H1 (cell line): ENCODE data around the gene ARHGAP42. TPM values are rescaled to one million over a fixed set of nuclear protein-coding genes. Genes with fewer than 3 reads are reported as not detected.

ENCODE experiments used
- CTCF ChIA-PET: fragments of 300-600 bp; sonication (Branson Sonifier 250); formaldehyde crosslinking; loops from one replicate; lab custom pipeline; 2021; ENCODE audit not compliant: partially characterized antibody; lab: Charles Lee
- POLR2A ChIA-PET: fragments of 300-600 bp; sonication (Branson Sonifier 250); formaldehyde crosslinking; loops from one replicate; lab custom pipeline; 2021; ENCODE audit warnings: inconsistent platforms; ENCODE audit not compliant: partially characterized antibody; lab: Charles Lee
- DNase-seq, 2 experiments: peaks; one replicate each; pipeline versions ENCODE4 v3.0.0 to v3.0.0-alpha.2; 2010 to 2022; ENCODE audit warnings: low spot score in 2 of 2, low read depth in 1 of 2, mixed read lengths in 1 of 2
- FAIRE-seq: peaks from 2 replicates; lab custom pipeline; 2011; peaks lifted over from hg19 to GRCh38; lab: Jason Lieb, UNC
- H2AFZ ChIP-seq: 2 replicates; pipeline ENCODE4 v1.8.1; 2012; ENCODE audit warnings: low read length, inconsistent platforms
- H2AK5ac ChIP-seq: 2 replicates; pipeline ENCODE4 v1.6.1; 2013; ENCODE audit warnings: low read depth, low read length
- H2BK120ac ChIP-seq: replicated peaks from 2 replicates; pipeline ENCODE3; 2013; ENCODE audit warnings: low read depth, low read length, inconsistent platforms
- H2BK12ac ChIP-seq: 2 replicates; pipeline ENCODE4 v1.6.1; 2013; ENCODE audit warnings: low read depth, low read length
- H2BK15ac ChIP-seq: 2 replicates; pipeline ENCODE4 v1.6.1; 2013; ENCODE audit warnings: low read length
- H2BK20ac ChIP-seq: 2 replicates; pipeline ENCODE4 v1.6.1; 2013; ENCODE audit warnings: low read length
- H2BK5ac ChIP-seq: 2 replicates; pipeline ENCODE4 v1.6.1; 2013; ENCODE audit warnings: low read depth, low read length
- H3K14ac ChIP-seq: 2 replicates; pipeline ENCODE4 v1.6.1; 2013; ENCODE audit warnings: inconsistent platforms; ENCODE audit not compliant: insufficient read length
- H3K18ac ChIP-seq: 2 replicates; pipeline ENCODE4 v1.6.1; 2013; ENCODE audit warnings: low read length; ENCODE audit errors: extremely low read depth
- H3K23ac ChIP-seq: 2 replicates; pipeline ENCODE4 v1.6.1; 2013; ENCODE audit warnings: inconsistent platforms; ENCODE audit not compliant: insufficient read length
- H3K23me2 ChIP-seq: 2 replicates; pipeline ENCODE4 v1.6.1; 2013; ENCODE audit warnings: low read depth, low read length
- H3K27ac ChIP-seq: 2 replicates; pipeline ENCODE4 v1.6.1; 2011; ENCODE audit warnings: low read depth, low read length, inconsistent platforms
- H3K27me3 ChIP-seq, 4 experiments: replicated peaks in 1 of 4; 1 replicate in 1 of 4; 2 replicates in 3 of 4; pipeline versions ENCODE4 v1.6.1 to v1.8.1; 2011 to 2013; ENCODE audit warnings: low read length in 3 of 4, mild to moderate bottlenecking in 3 of 4, inconsistent platforms in 2 of 4, mixed read lengths in 2 of 4, moderate library complexity in 1 of 4; ENCODE audit not compliant: control insufficient read depth in 3 of 4, insufficient read depth in 3 of 4; ENCODE audit errors: extremely low read depth in 1 of 4
- H3K36me3 ChIP-seq, 4 experiments: 2 replicates each; pipeline versions ENCODE4 v1.6.1 to v1.8.1; 2011 to 2013; ENCODE audit warnings: mild to moderate bottlenecking in 4 of 4, low read length in 3 of 4, moderate library complexity in 2 of 4, control low read depth in 1 of 4, inconsistent platforms in 1 of 4; ENCODE audit not compliant: insufficient read depth in 4 of 4, control insufficient read depth in 2 of 4
- H3K4ac ChIP-seq: replicated peaks from 2 replicates; pipeline ENCODE3; 2013; ENCODE audit warnings: low read length, low read depth, mixed read lengths, inconsistent platforms; ENCODE audit not compliant: insufficient read length
- H3K4me1 ChIP-seq, 4 experiments: replicated peaks in 1 of 4; 1 replicate in 1 of 4; 2 replicates in 3 of 4; pipeline versions ENCODE4 v1.6.1 to v1.8.1; 2011 to 2013; ENCODE audit warnings: low read length in 3 of 4, inconsistent platforms in 2 of 4, mixed read lengths in 1 of 4; ENCODE audit not compliant: insufficient read depth in 4 of 4, control insufficient read depth in 3 of 4
- H3K4me2 ChIP-seq, 2 experiments: 2 replicates each; pipeline versions ENCODE4 v1.6.1 to v1.8.1; 2011 to 2013; ENCODE audit warnings: low read depth in 2 of 2, low read length in 2 of 2, control low read depth in 1 of 2, inconsistent platforms in 1 of 2, mild to moderate bottlenecking in 1 of 2; ENCODE audit not compliant: insufficient read depth in 1 of 2
- H3K4me3 ChIP-seq, 4 experiments: fragments of 200-600, 300-600 bp in 1 of 4; sonication (generic), shearing (Covaris generic), sonication (Bioruptor Twin) in 1 of 4; 2 replicates each; pipeline versions ENCODE4 v1.5.1 to v1.8.1; 2011 to 2016; ENCODE audit warnings: low read length in 4 of 4, low read depth in 3 of 4, control low read depth in 2 of 4, inconsistent platforms in 2 of 4, mild to moderate bottlenecking in 2 of 4, mixed read lengths in 1 of 4, moderate library complexity in 1 of 4; ENCODE audit not compliant: insufficient read depth in 2 of 4; ENCODE audit errors: extremely low read depth in 1 of 4
- H3K56ac ChIP-seq: replicated peaks from 2 replicates; pipeline ENCODE3; 2013; ENCODE audit warnings: low read depth, mild to moderate bottlenecking, mixed read lengths, low read length, inconsistent platforms; ENCODE audit not compliant: insufficient read length
- H3K79me1 ChIP-seq: 2 replicates; pipeline ENCODE4 v1.6.1; 2013; ENCODE audit warnings: low read depth, low read length, control low read depth
- H3K79me2 ChIP-seq, 2 experiments: 2 replicates each; pipeline versions ENCODE4 v1.6.1 to v1.8.1; 2012 to 2013; ENCODE audit warnings: low read length in 2 of 2, mild to moderate bottlenecking in 2 of 2, inconsistent platforms in 1 of 2; ENCODE audit not compliant: insufficient read depth in 2 of 2, control insufficient read depth in 1 of 2
- H3K9ac ChIP-seq, 4 experiments: replicated peaks in 1 of 4; 1 replicate in 1 of 4; 2 replicates in 3 of 4; pipeline versions ENCODE4 v1.6.1 to v1.8.1; 2011 to 2013; ENCODE audit warnings: low read depth in 3 of 4, low read length in 3 of 4, control low read depth in 2 of 4, mild to moderate bottlenecking in 2 of 4, moderate library complexity in 2 of 4, inconsistent platforms in 1 of 4; ENCODE audit errors: extremely low read depth in 1 of 4
- H3K9me3 ChIP-seq, 2 experiments: 2 replicates each; pipeline versions ENCODE4 v1.6.1 to v1.8.1; 2012 to 2013; ENCODE audit warnings: mild to moderate bottlenecking in 2 of 2, moderate library complexity in 2 of 2, control low read depth in 1 of 2, inconsistent platforms in 1 of 2, low read depth in 1 of 2, low read length in 1 of 2, mixed read lengths in 1 of 2; ENCODE audit not compliant: insufficient read depth in 2 of 2
- H4K20me1 ChIP-seq, 2 experiments: replicated peaks in 1 of 2; 2 replicates each; pipeline versions ENCODE3 to v1.8.1; 2011 to 2013; ENCODE audit warnings: inconsistent platforms in 2 of 2, low read length in 2 of 2, mild to moderate bottlenecking in 1 of 2; ENCODE audit not compliant: insufficient read depth in 2 of 2, control insufficient read depth in 1 of 2
- H4K5ac ChIP-seq: 2 replicates; pipeline ENCODE4 v1.6.1; 2013; ENCODE audit warnings: low read length, low read depth, mixed read lengths, inconsistent platforms; ENCODE audit not compliant: insufficient read length
- H4K8ac ChIP-seq: 2 replicates; pipeline ENCODE4 v1.8.0; 2013; ENCODE audit warnings: mild to moderate bottlenecking, moderate library complexity, low read length, inconsistent platforms; ENCODE audit not compliant: insufficient read depth; ENCODE audit errors: extremely low read depth
- H4K91ac ChIP-seq: replicated peaks from 2 replicates; pipeline ENCODE3; 2013; ENCODE audit warnings: low read length, mixed read lengths, inconsistent platforms; ENCODE audit not compliant: insufficient read length
- ASH2L ChIP-seq: fragments of 200-600, 300-600 bp; sonication (generic); IDR thresholded peaks from one replicate; pipeline ENCODE4 v1.7.1; 2017; ENCODE audit warnings: low read length
- CHD2 ChIP-seq: IDR thresholded peaks from 2 replicates; pipeline ENCODE4 v1.6.1; 2012; ENCODE audit warnings: low read length, improper control_type of control experiment
- CTCF ChIP-seq, 3 experiments: IDR thresholded peaks; 1 replicate in 2 of 3; 2 replicates in 1 of 3; pipeline versions ENCODE4 v1.5.1 to v1.6.1; 2011; ENCODE audit warnings: low read length in 3 of 3, mild to moderate bottlenecking in 3 of 3, inconsistent platforms in 2 of 3, low read depth in 1 of 3, moderate library complexity in 1 of 3; ENCODE audit not compliant: insufficient read depth in 1 of 3; ENCODE audit errors: control extremely low read depth in 1 of 3
- JUN ChIP-seq: IDR thresholded peaks from 2 replicates; pipeline ENCODE4 v1.6.1; 2011; ENCODE audit warnings: low read depth, mild to moderate bottlenecking, improper control_type of control experiment, low read length
- KDM1A ChIP-seq: fragments of 200-600, 300-600 bp; sonication (generic); IDR thresholded peaks from 2 replicates; pipeline ENCODE4 v1.7.1; 2016; ENCODE audit warnings: mild to moderate bottlenecking, low read length, borderline replicate concordance
- NANOG ChIP-seq: IDR thresholded peaks from 2 replicates; pipeline ENCODE4 v1.6.1; 2011; ENCODE audit warnings: low read length, low read depth, mild to moderate bottlenecking, inconsistent platforms; ENCODE audit not compliant: insufficient read depth, poor library complexity, severe bottlenecking
- NRF1 ChIP-seq: IDR thresholded peaks from 2 replicates; pipeline ENCODE4 v1.6.1; 2011; ENCODE audit warnings: mild to moderate bottlenecking, low read depth, low read length, improper control_type of control experiment
- RNF2 ChIP-seq: fragments of 200-900, 300-1000 bp; sonication (generic); IDR thresholded peaks from 2 replicates; pipeline ENCODE4 v1.7.1; 2016; ENCODE audit warnings: borderline replicate concordance, low read depth, mild to moderate bottlenecking, antibody characterized with exemption, low read length; ENCODE audit not compliant: poor library complexity, severe bottlenecking; ENCODE audit errors: missing control alignments
- SRF ChIP-seq: IDR thresholded peaks from 2 replicates; pipeline ENCODE4 v1.6.1; 2011; ENCODE audit warnings: mild to moderate bottlenecking, low read depth, low read length, moderate library complexity
- TAF1 ChIP-seq: IDR thresholded peaks from 2 replicates; pipeline ENCODE4 v1.6.1; 2011; ENCODE audit warnings: mild to moderate bottlenecking, low read depth, low read length
- WGBS, 2 experiments: shearing (Covaris generic) in 1 of 2; methylation state at CpG; one replicate each; pipeline versions ENCODE4 v1.1.6 to v1.1.7; 2013 to 2015; ENCODE audit warnings: low lambda C conversion rate in 2 of 2, mixed read lengths in 2 of 2, inconsistent platforms in 1 of 2, low coverage in 1 of 2, missing lambda C conversion rate in 1 of 2; ENCODE audit not compliant: insufficient replicate concordance in 2 of 2, insufficient coverage in 1 of 2, insufficient read length in 1 of 2; ENCODE audit errors: extremely low coverage in 1 of 2, missing lambda C conversion rate in 1 of 2; 5-methylcytosine and 5-hydroxymethylcytosine counted together
- polyA plus RNA-seq, 7 experiments: library from polyadenylated mRNA; depleted of rRNA in 3 of 7; stranded (reverse) in 5 of 7; unstranded in 2 of 7; fragments of >200 nt in 5 of 7; fragments of 200-250 nt in 2 of 7; gene quantifications; 1 replicate in 5 of 7; 2 replicates in 1 of 7; 4 replicates in 1 of 7; pipeline versions ENCODE4 v1.2.1 to v1.2.3, GENCODE V29; 2011 to 2013; ENCODE audit warnings: missing spikeins in 2 of 7, mixed read lengths in 2 of 7
- total RNA-seq: library from RNA; stranded (reverse); fragmentation: NEBNext Ultra II Directional; extraction: Animal tissue kit (Norgen Biotek cat#: 25700); gene quantifications from 2 replicates; pipeline ENCODE4 v1.2.1, GENCODE V29; 2021

The ARHGAP42 gene
- total and polyA plus RNA-seq, 2 of the 8 experiments (the other 6 are each of a cell fraction or from before 2014, with no cell fraction given) = 22.2 to 33.5 TPM

GRCh38 chr11:100734743-100735527 is 47.8 kb downstream of the ARHGAP42 start:
- no peaks in the 10 kb centered on the region for H3K36me3 ChIP-seq
- H2BK20ac ChIP-seq = no peak overlapping the region
- H2AK5ac ChIP-seq = no peak overlapping the region
- no peak overlapping the region for H3K27ac ChIP-seq
- H3K4me2 ChIP-seq = no peak overlapping the region
- WGBS, 2 experiments = 79% methylated on average over 1 of the region's 1 CpG; no CpG with 5 or more reads in 1 of the 2 experiments
- no peak overlapping the region for H3K4ac ChIP-seq
- no peak overlapping the region for H4K91ac ChIP-seq
- no peaks in the 10 kb centered on the region for H4K20me1 ChIP-seq
- no peak overlapping the region for H3K9ac ChIP-seq
- no peak overlapping the region for H2BK15ac ChIP-seq
- no peaks in the 10 kb centered on the region for H3K23me2 ChIP-seq
- no peaks in the 10 kb centered on the region for H3K9me3 ChIP-seq
- no peak overlapping the region for H3K56ac ChIP-seq
- peaks cover 0 to 61% of the 10 kb centered on the region in 2 experiments; a peak in 3 of 4 replicates for H3K79me2 ChIP-seq
- H2BK5ac ChIP-seq = no peak overlapping the region
- H2BK120ac ChIP-seq = no peak overlapping the region
- no peak overlapping the region for H4K5ac ChIP-seq
- H3K23ac ChIP-seq = no peak overlapping the region
- no peak overlapping the region for H3K14ac ChIP-seq
- H2BK12ac ChIP-seq = no peak overlapping the region
- H2AFZ ChIP-seq = no peak overlapping the region
- H3K4me3 ChIP-seq = no peak overlapping the region
- H3K79me1 ChIP-seq = no peaks in the 10 kb centered on the region; the same call in 1 of the 2 replicates
- H4K8ac ChIP-seq = no peak overlapping the region
- peaks cover 0 to 14% (median 6%) of the 10 kb centered on the region in 4 experiments; a peak in 6 of 7 replicates for H3K4me1 ChIP-seq
- CTCF ChIA-PET = interaction anchor here (0.8 to 2.3 kb wide), 5 partner anchors 9 to 120 kb away, joined by 3 to 12 read pairs (median 3); no protein-coding TSS in a partner anchor
- DNase-seq = no peak
- no peaks in the 10 kb centered on the region for H3K27me3 ChIP-seq
- H3K18ac ChIP-seq = no peak overlapping the region
- POLR2A ChIA-PET = no interaction called here
- no peak for FAIRE-seq
- TF ChIP-seq JUN (no peak), CHD2 (no peak), KDM1A (no peak), TAF1 (no peak), CTCF (IDR thresholded peaks at IDR 0.05; ENCODE audit: control extremely low read depth in 1 of 3, insufficient read depth in 1 of 3, low read depth in 1 of 3, low read length in 3 of 3) (no peak), NRF1 (no peak), RNF2 (no peak), SRF (no peak), NANOG (no peak), ASH2L (no peak)
